SU-DHL-6 (cell line): ENCODE data around the gene ADAT3.
"Not testable (repeated sequence)": the region's sequence is repeated elsewhere in the genome, so short reads cannot be mapped to it uniquely, and the experiment has no call there.

Experiments used
- H2AFZ ChIP-seq: fragments of 200-600 bp; sonication (generic); 2 replicates; pipeline ENCODE4 v1.6.1; 2014; ENCODE audit warnings: low read depth, mild to moderate bottlenecking, moderate library complexity, mixed read lengths, antibody characterized with exemption, low read length; ENCODE audit not compliant: severe bottlenecking
- H3F3A ChIP-seq: fragments of 200-600 bp; shearing (Covaris generic); 2 replicates; pipeline ENCODE4 v1.6.0; 2016; ENCODE audit warnings: antibody characterized with exemption, mild to moderate bottlenecking; ENCODE audit not compliant: insufficient read depth
- H3K27ac ChIP-seq: fragments of 200-600 bp; sonication (generic); 2 replicates; pipeline ENCODE4 v1.5.1; 2016; ENCODE audit warnings: low read depth, mild to moderate bottlenecking, low read length, moderate library complexity, mixed read lengths
- H3K27me3 ChIP-seq: fragments of 200-600 bp; sonication (generic), shearing (Covaris generic); 2 replicates; pipeline ENCODE4 v1.6.0; 2014; ENCODE audit warnings: mild to moderate bottlenecking, low read length
- H3K36me3 ChIP-seq: fragments of 200-600 bp; sonication (generic); 2 replicates; pipeline ENCODE4 v1.6.1; 2014; ENCODE audit warnings: mild to moderate bottlenecking, low read length, mixed read lengths
- H3K4me2 ChIP-seq: fragments of 300-600, 200-600 bp; shearing (Covaris generic), sonication (generic); 2 replicates; pipeline ENCODE4 v1.6.0; 2014; ENCODE audit warnings: low read length, low read depth, mild to moderate bottlenecking; ENCODE audit not compliant: poor library complexity, severe bottlenecking
- H3K4me3 ChIP-seq: fragments of 200-600 bp; sonication (generic); 2 replicates; pipeline ENCODE4 v1.5.1; 2014; ENCODE audit warnings: antibody characterized with exemption, low read length, mild to moderate bottlenecking, mixed read lengths; ENCODE audit not compliant: insufficient read depth, poor library complexity, severe bottlenecking
- H3K79me2 ChIP-seq: fragments of 200-600 bp; sonication (generic); 2 replicates; pipeline ENCODE4 v1.6.1; 2014; ENCODE audit warnings: mild to moderate bottlenecking, low read length, moderate library complexity; ENCODE audit not compliant: insufficient read depth
- H3K9ac ChIP-seq: fragments of 200-600 bp; sonication (generic); 2 replicates; pipeline ENCODE4 v1.7.0; 2014; ENCODE audit warnings: mild to moderate bottlenecking, low read length
- H3K9me2 ChIP-seq: fragments of 200-600 bp; sonication (generic); replicated peaks from 2 replicates; pipeline ENCODE4 v1.6.1; 2014; ENCODE audit warnings: low read length; ENCODE audit not compliant: insufficient read depth
- H3K9me3 ChIP-seq: fragments of 200-600 bp; sonication (generic); 2 replicates; pipeline ENCODE4 v1.6.1; 2014; ENCODE audit warnings: low read length, mixed read lengths; ENCODE audit not compliant: insufficient read depth
- H4K20me1 ChIP-seq: fragments of 200-600 bp; sonication (generic); 2 replicates; pipeline ENCODE4 v1.6.1; 2014; ENCODE audit warnings: low read depth, mild to moderate bottlenecking, antibody characterized with exemption, low read length, moderate library complexity, mixed read lengths
- CTCF ChIP-seq: fragments of 200-600 bp; sonication (generic); IDR thresholded peaks from one replicate; pipeline ENCODE4 v1.5.1; 2017; ENCODE audit warnings: antibody characterized with exemption, mild to moderate bottlenecking, low read length, moderate library complexity; ENCODE audit not compliant: insufficient read depth, poor library complexity, severe bottlenecking
- EZH2phosphoT487 ChIP-seq: fragments of 200-600 bp; sonication (generic), shearing (Covaris generic); conservative IDR thresholded peaks from 2 replicates; pipeline ENCODE4 v1.6.1; 2018; ENCODE audit warnings: mild to moderate bottlenecking, antibody characterized with exemption, low read length, moderate library complexity, mixed read lengths

Gene ADAT3

DNA sequence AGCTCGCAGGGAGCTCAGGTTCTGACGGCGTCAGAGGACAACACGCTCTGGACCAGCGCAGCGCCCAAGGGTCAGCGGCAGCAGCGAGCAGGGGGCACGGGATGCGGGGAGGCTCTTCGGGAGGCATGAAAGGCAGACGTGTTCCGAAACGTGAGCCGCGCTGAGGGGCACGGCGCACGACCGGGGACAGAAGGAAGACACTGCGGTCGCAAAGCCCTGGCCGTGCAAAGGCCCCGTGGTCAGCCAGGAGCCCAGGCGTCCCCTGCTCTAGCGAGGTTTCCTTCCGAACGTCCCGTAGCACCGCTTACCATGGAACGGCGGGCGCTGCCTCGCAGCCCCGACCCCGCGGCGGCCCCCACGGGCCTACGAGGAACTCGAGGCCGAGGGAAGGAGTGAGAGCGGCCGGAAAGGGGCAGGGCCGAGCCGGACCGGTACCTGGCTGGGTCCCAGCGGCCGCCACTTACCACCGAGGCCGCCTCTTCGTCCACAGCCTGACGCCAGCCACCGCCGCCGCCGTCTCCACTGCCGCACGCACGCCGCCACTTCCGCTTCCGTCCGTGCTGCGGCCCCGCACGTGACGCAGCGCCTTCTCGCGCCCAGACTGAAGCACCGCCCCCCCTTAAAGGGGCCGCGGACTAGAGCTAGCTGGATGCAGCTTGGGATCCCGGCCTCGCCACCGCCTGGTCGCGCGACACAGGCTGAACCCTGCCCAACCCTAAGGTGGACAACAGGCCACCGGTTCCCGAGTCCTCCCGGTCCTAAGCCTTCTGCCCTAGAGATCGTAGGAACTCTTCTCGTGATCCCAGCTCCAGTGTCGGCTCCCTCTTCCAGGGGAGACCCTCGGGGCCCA lies 29.3 kb upstream of the ADAT3 start:
- H2AFZ ChIP-seq, result peak overlapping the region; percentile 82
- H3F3A ChIP-seq, result no peaks in the 10 kb centered on the region
- TF ChIP-seq EZH2phosphoT487 (no peak), CTCF (no peak)
- H3K27ac ChIP-seq, result peak overlapping the region; percentile 63
- no peaks in the 10 kb centered on the region for H3K27me3 ChIP-seq
- peaks cover 8% of the 10 kb centered on the region for H4K20me1 ChIP-seq
- H3K4me3 ChIP-seq, result peak overlapping the region; percentile 96
- H3K36me3 ChIP-seq, result no peaks in the 10 kb centered on the region
- H3K9me3 ChIP-seq, result no peaks in the 10 kb centered on the region
- H3K4me2 ChIP-seq, result peak overlapping the region; percentile 91
- peaks cover 42% of the 10 kb centered on the region for H3K79me2 ChIP-seq
- H3K9me2 ChIP-seq, result no peaks in the 10 kb centered on the region
- peak overlapping the region; percentile 99 for H3K9ac ChIP-seq

DNA sequence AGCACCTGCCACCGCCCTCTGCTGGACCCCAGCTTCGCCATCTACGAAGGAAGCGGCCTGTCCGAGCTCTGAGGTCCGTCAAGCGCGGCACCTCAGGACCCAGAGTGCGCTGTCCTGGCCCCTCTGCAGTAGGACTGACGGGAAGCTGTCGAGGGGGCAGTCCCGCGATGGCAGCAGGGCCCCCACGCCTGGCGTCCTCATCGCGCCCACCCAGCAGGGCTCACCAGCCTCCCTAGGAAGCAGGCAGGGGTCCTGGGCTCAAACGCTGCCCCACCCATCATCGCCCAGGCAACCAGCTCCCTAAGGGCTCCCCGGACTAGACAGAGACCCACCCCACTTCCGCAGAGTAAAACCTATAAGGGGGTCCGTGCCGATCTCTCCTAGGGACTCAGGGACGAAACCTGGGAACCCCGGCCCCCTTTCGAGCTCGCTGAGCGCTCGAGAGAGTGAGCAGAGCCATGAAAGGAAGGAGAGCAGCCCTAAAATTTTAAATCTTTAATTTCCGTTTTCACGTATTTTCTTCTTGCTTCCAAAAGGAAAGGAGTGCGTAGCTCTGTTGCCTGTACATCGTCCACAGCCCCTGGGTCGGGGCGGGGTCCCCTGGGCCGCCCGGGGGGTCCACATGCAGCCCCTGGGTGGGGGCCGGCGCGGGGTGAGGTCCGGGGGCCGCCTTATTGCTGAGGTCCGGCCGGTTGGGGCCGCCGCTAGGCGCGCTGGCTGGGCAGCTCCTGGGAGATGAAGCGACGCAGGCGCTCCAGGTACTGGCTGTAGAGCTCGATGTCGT lies 28.5 kb upstream of the ADAT3 start:
- Histone ChIP-seq H3K4me2 (peak overlapping the region; percentile 91), H3K79me2 (peaks cover 39% of the 10 kb centered on the region), H3K9ac (peak overlapping the region; percentile 99), H3K27ac (peak overlapping the region; percentile 63), H3K4me3 (peak overlapping the region; percentile 96), H2AFZ (peak overlapping the region; percentile 82)
- H3K9me2 ChIP-seq, H3F3A ChIP-seq, H3K36me3 ChIP-seq, H4K20me1 ChIP-seq, H3K27me3 ChIP-seq, H3K9me3 ChIP-seq: not testable (repeated sequence)

DNA sequence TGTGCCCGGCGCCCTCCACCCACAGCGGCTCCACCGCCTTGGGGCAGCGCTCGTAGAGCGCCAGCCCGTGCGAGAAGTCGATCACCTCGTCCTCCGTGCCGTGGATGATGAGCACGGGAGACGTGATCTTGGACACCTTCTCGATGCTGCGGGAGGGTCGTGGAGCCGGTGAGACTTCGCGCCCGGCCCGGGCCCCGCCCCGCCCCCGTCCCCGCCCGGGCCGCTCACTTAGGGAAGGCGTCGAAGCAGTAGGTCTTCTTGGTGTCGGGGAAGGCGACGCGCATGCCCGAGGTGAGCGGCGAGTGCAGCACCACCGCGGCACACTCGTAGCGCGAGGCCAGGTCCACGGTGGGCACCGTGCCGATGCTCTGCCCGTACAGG lies 27.9 kb upstream of the ADAT3 start:
- H2AFZ ChIP-seq, H3K36me3 ChIP-seq, H3K4me2 ChIP-seq, H3F3A ChIP-seq, H3K4me3 ChIP-seq, H4K20me1 ChIP-seq, H3K27me3 ChIP-seq, H3K27ac ChIP-seq, H3K9me3 ChIP-seq, H3K9ac ChIP-seq, H3K9me2 ChIP-seq: not testable (repeated sequence)
- peaks cover 37% of the 10 kb centered on the region for H3K79me2 ChIP-seq

- H3K36me3 ChIP-seq, H3K9me2 ChIP-seq, H4K20me1 ChIP-seq, H3F3A ChIP-seq, H3K9ac ChIP-seq, H3K4me2 ChIP-seq, H3K4me3 ChIP-seq, H3K27ac ChIP-seq, H2AFZ ChIP-seq, H3K9me3 ChIP-seq, H3K27me3 ChIP-seq: not testable (repeated sequence)
- H3K79me2 ChIP-seq, result peaks cover 29% of the 10 kb centered on the region
Measured at GRCh38 chr19:1878583-1878982, 26.6 kb upstream of the ADAT3 start.

DNA sequence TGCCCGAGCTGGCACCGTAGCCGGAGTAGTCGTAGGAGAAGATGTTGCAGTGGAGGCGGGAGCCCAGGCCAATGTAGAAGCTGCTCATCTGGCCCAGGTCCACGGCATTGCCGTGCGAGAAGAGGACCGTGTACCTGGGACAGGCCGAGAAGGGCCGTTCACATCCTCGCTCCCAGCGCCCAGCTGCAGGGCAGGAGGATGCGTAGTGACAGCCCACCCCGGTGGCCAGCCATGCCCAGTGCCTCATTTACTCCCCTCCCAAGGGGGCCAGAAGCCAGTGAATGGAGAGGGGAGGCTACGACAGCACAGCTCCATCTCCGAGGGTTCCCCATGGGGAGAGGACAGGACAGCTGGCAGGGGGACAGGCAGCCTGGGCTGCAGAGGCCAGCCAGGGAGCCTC lies 25.2 kb upstream of the ADAT3 start:
- H2AFZ ChIP-seq, H3K27ac ChIP-seq, H3K36me3 ChIP-seq, H3K9ac ChIP-seq, H3K4me3 ChIP-seq, H3K4me2 ChIP-seq, H4K20me1 ChIP-seq, H3F3A ChIP-seq, H3K9me2 ChIP-seq, H3K27me3 ChIP-seq, H3K9me3 ChIP-seq: not testable (repeated sequence)
- H3K79me2 ChIP-seq, result peaks cover 29% of the 10 kb centered on the region
